Superior temporal gyrus (tissue), 1 donor: ENCODE results near the gene WDR59.
A peak's percentile ranks its signal among the peaks of the same experiment; 100 is the strongest.
"Not testable (repeated sequence)": the region's sequence is repeated elsewhere in the genome, so short reads cannot be mapped to it uniquely, and the experiment has no call there.

Experiments
- DNase-seq: peaks from one replicate; pipeline ENCODE4 v3.0.0-alpha.2; 2016; ENCODE audit errors: extremely low spot score

The WDR59 gene

GRCh38 chr16:75012380-75013081, 27.6 kb upstream of the WDR59 start:
- DNase-seq, result no peak

- DNase-seq, result peak; percentile 64
These were observed 26.8 kb upstream of the WDR59 start for GRCh38 chr16:75011634-75012307.

GRCh38 chr16:75010427-75010826, 25.5 kb upstream of the WDR59 start:
- DNase-seq, result no peak

- no peak for DNase-seq
These were observed 22.5 kb upstream of the WDR59 start for GRCh38 chr16:75007443-75007842.

- DNase-seq, result no peak
These were observed 20.8 kb upstream of the WDR59 start for GRCh38 chr16:75005697-75006096.

GRCh38 chr16:75004460-75004859, 19.5 kb upstream of the WDR59 start:
- no peak for DNase-seq

- no peak for DNase-seq
These were observed 19.0 kb upstream of the WDR59 start for GRCh38 chr16:75003931-75004330.

- no peak for DNase-seq
These were observed 17.6 kb upstream of the WDR59 start for GRCh38 chr16:75002474-75002873.

- DNase-seq, result peak; percentile 34
These were observed 15.7 kb upstream of the WDR59 start for GRCh38 chr16:75000481-75001081.

GRCh38 chr16:74999609-75000480, 14.9 kb upstream of the WDR59 start:
- DNase-seq, result peak; percentile 42

- no peak for DNase-seq
These were observed 14.3 kb upstream of the WDR59 start for GRCh38 chr16:74999219-74999608.

GRCh38 chr16:74998481-74999218, 13.7 kb upstream of the WDR59 start, which contains the start of gene ZNRF1:
Gene ZNRF1 (plus strand): TSS chr16:74999024. CDS start chr16:74999672, 648 bp downstream.
- DNase-seq, result peak; percentile 80

- DNase-seq, result no peak
These were observed 12.1 kb upstream of the WDR59 start for GRCh38 chr16:74997042-74997491.

- no peak for DNase-seq
These were observed 11.1 kb upstream of the WDR59 start for GRCh38 chr16:74995986-74996385.

GRCh38 chr16:74991593-74992403, 6.9 kb upstream of the WDR59 start:
- no peak for DNase-seq

- DNase-seq, result no peak
These were observed 6.3 kb upstream of the WDR59 start for GRCh38 chr16:74991268-74991592.

- no peak for DNase-seq
These were observed 5.9 kb upstream of the WDR59 start for GRCh38 chr16:74990832-74991231.

GRCh38 chr16:74989864-74990263, 4.9 kb upstream of the WDR59 start:
- DNase-seq, result not testable (repeated sequence)

GRCh38 chr16:74987027-74987681, 2.2 kb upstream of the WDR59 start:
- no peak for DNase-seq

- DNase-seq, result no peak
These were observed 762 bp downstream of the WDR59 start for GRCh38 chr16:74984194-74984528.
